Transverse colon (tissue), 4 donors: ENCODE results near the gene PLA2G5. TPM values are rescaled to one million over a fixed set of nuclear protein-coding genes. Genes with fewer than 3 reads are reported as not detected.

Experiments used
- DNase-seq: peaks from one replicate; pipeline ENCODE4 v3.0.0-alpha.2; 2019
- H3K27ac ChIP-seq, 4 donors: fragments of 200-600 bp; sonication (generic); 2 replicates each; pipeline ENCODE4 v1.5.1; 2016 to 2018; ENCODE audit warnings: inconsistent platforms in 4 of 4
- H3K27me3 ChIP-seq: fragments of 200-600 bp; sonication (generic); 2 replicates; pipeline ENCODE4 v1.5.1; 2017; ENCODE audit warnings: inconsistent platforms
- H3K36me3 ChIP-seq, 4 donors: fragments of 200-600 bp; sonication (generic); 2 replicates each; pipeline ENCODE4 v1.5.1; 2017 to 2019; ENCODE audit warnings: inconsistent platforms in 4 of 4
- H3K4me1 ChIP-seq, 4 donors: fragments of 200-600 bp; sonication (generic); 2 replicates each; pipeline ENCODE4 v1.5.1; 2017 to 2020; ENCODE audit warnings: inconsistent platforms in 4 of 4
- H3K4me3 ChIP-seq, 4 donors: fragments of 200-600 bp; sonication (generic); 1 replicate in 1 of 4; 2 replicates in 3 of 4; pipeline versions ENCODE4 v1.5.1 to v1.6.1; 2017 to 2019; ENCODE audit warnings: inconsistent platforms in 4 of 4
- H3K9me3 ChIP-seq, 2 donors: fragments of 200-600 bp; sonication (generic); 2 replicates each; pipeline ENCODE4 v1.5.1; 2017 to 2019; ENCODE audit warnings: inconsistent platforms in 2 of 2
- EP300 ChIP-seq: sonication (generic); formaldehyde crosslinking; IDR thresholded peaks from one replicate; pipeline ENCODE4 v1.6.1; 2017; ENCODE audit warnings: antibody characterized with exemption, low read depth
- POLR2A ChIP-seq: fragments of 450-650 bp; IDR thresholded peaks from one replicate; pipeline ENCODE4 v1.6.1; 2016; ENCODE audit warnings: antibody characterized with exemption, mild to moderate bottlenecking, moderate library complexity
- POLR2AphosphoS5 ChIP-seq, 3 donors: sonication (generic); formaldehyde crosslinking; IDR thresholded peaks; one replicate each; pipeline ENCODE4 v1.6.1; 2016; ENCODE audit warnings: antibody characterized with exemption in 3 of 3
- WGBS, 2 donors: methylation state at CpG; one replicate each; pipeline ENCODE4 v1.1.5; 2018; ENCODE audit warnings: low coverage in 1 of 2; 5-methylcytosine and 5-hydroxymethylcytosine counted together
- in situ Hi-C, 4 donors: fragments of 200-750 bp; cut with MboI; loops; one replicate each; pipeline versions ENCODE4 v1.15.0 to v1.15.1; 2017; ENCODE audit warnings: low sequenced_read_pairs in 3 of 4, low pct_ligation_motif_present in 1 of 4, low pct_unique_long_range_greater_than_20kb in 1 of 4
- intact Hi-C: fragments of 100-400 bp; cut with DNase I; formaldehyde crosslinking; loops from one replicate; pipeline ENCODE4 v1.15.1; 2023; ENCODE audit warnings: low total_unique reads
- total RNA-seq, 4 donors: library from RNA; depleted of rRNA; stranded (reverse); fragments of >200 nt; gene quantifications; one replicate each; pipeline ENCODE4 v1.1.0, GENCODE V29; 2016
- TF ChIP-seq, protein P1 (sequence below), 5 experiments: fragments of 200-600 bp in 3 of 5; fragments of 450-650 bp in 2 of 5; sonication (generic) in 3 of 5; IDR thresholded peaks; 1 replicate in 2 of 5; 2 replicates in 3 of 5; pipeline ENCODE4 v1.5.1; 2016 to 2017; ENCODE audit warnings: antibody characterized with exemption in 5 of 5, inconsistent platforms in 3 of 5, mild to moderate bottlenecking in 2 of 5, moderate library complexity in 1 of 5

PLA2G5 gene
- total RNA-seq, 4 donors from 2014 or later, result 0.60 to 3.1 (median 2.9) TPM; not detected in 1

DNA sequence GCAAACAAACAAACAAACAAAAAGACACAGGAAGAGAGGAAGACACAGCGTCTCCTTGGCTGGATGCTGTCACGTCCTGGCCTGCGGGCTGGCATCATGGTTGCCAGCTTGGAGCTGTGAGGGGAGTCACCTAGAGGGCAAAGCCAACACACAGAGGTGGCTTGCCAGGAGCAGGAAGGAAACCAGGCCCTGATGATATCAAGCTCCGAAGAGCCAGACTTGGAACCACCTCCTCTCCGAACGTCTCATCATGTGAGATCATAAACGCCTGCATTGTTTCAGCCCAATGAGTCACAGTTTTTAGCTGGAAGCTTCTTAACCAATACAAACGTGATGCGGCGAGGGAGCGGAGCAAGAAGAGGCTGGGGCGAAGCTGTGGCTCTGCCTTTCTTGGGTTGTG lies 40.7 kb downstream of the PLA2G5 start:
- H3K4me3 ChIP-seq, result no peak overlapping the region
- H3K27me3 ChIP-seq, result no peaks in the 10 kb centered on the region
- in situ Hi-C loops, result no loop called here
- H3K9me3 ChIP-seq, result no peaks in the 10 kb centered on the region
- H3K36me3 ChIP-seq, result no peaks in the 10 kb centered on the region
- intact Hi-C loops, result no loop called here
- no peak for DNase-seq
- H3K4me1 ChIP-seq, result no peaks in the 10 kb centered on the region
- peak overlapping the region in 3 of 4 donors; percentile 26 to 41 (median 32) for H3K27ac ChIP-seq
- TF ChIP-seq EP300 (no peak), POLR2A (no peak), POLR2AphosphoS5 (IDR thresholded peaks at IDR 0.05) (peak in 2 of 3 donors; percentile 20 to 62)
- TF ChIP-seq, protein P1, sequence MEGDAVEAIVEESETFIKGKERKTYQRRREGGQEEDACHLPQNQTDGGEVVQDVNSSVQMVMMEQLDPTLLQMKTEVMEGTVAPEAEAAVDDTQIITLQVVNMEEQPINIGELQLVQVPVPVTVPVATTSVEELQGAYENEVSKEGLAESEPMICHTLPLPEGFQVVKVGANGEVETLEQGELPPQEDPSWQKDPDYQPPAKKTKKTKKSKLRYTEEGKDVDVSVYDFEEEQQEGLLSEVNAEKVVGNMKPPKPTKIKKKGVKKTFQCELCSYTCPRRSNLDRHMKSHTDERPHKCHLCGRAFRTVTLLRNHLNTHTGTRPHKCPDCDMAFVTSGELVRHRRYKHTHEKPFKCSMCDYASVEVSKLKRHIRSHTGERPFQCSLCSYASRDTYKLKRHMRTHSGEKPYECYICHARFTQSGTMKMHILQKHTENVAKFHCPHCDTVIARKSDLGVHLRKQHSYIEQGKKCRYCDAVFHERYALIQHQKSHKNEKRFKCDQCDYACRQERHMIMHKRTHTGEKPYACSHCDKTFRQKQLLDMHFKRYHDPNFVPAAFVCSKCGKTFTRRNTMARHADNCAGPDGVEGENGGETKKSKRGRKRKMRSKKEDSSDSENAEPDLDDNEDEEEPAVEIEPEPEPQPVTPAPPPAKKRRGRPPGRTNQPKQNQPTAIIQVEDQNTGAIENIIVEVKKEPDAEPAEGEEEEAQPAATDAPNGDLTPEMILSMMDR (IDR thresholded peaks at IDR 0.05), result no peak
- 61 to 70% methylated on average over 4 to 12 of the region's 12 CpGs for WGBS, 2 donors

DNA sequence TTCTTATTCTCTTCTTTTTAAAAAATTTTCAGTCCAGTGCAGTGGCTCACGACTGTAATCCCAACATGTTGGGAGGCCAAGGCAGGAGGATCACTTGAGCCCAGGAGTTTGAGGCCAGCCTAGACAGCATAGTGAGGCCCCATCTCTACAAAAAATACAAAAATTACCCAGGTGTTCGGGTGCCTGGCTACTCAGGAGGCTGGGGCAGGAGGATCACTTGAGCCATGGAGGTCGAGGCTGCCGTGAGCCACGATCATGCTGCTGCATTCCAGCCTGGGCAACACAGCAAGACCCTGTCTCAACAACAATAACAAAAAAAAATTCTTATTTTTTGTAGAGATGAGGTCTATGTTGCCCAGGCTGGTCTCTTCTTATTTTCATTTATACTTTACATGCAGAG lies 41.5 kb downstream of the PLA2G5 start:
- no peak for DNase-seq
- intact Hi-C loops (no loop called here), in situ Hi-C loops (no loop called here)
- Histone ChIP-seq H3K4me3 (no peak overlapping the region), H3K9me3 (no peaks in the 10 kb centered on the region), H3K27ac (no peak overlapping the region), H3K4me1 (no peaks in the 10 kb centered on the region), H3K36me3 (no peaks in the 10 kb centered on the region), H3K27me3 (no peaks in the 10 kb centered on the region)
- TF ChIP-seq, protein P1 (IDR thresholded peaks at IDR 0.05), result no peak
- TF ChIP-seq POLR2A (no peak), EP300 (no peak), POLR2AphosphoS5 (IDR thresholded peaks at IDR 0.05) (no peak)
- WGBS, 2 donors, result 89 to 92% methylated on average over 4 to 5 of the region's 5 CpGs

DNA sequence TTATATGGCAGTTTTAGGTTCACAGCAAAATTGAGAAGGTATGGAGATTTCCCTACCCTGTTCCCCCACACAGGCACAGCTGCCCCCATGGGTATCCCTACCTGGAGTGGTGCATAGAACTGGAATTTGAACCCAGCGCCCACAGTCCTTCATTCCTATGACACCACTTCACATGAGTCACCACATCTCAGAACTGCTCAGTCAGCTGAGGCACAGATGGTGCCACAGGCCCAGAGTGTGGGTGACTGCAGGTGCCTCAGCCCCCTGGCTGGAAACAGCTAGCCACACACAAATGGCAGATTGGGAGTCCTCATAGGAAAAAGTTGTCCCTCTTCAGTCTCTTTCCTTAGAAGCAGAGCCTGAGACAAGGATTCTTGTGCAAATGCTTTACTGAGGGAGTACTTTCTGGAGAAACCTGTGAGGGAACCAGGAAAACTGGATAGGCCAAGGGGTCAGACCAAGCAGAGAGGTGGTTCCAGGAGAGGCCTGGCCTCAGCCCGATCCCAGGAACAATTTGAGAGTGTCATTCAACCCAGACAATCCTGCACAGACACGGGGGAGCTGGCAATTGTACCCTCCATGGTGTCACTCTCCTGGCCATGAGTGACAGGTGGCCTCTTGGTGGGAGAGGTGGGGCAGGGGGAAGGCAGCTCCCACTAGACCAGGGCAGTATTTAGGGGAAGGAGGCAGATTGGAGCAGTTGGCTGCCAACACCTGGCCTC lies 42.4 kb downstream of the PLA2G5 start:
- DNase-seq, result no peak
- Histone ChIP-seq H3K4me1 (no peaks in the 10 kb centered on the region), H3K9me3 (no peaks in the 10 kb centered on the region), H3K27ac (no peak overlapping the region), H3K36me3 (no peaks in the 10 kb centered on the region), H3K4me3 (no peak overlapping the region), H3K27me3 (no peaks in the 10 kb centered on the region)
- 81 to 100% methylated on average over 2 to 3 of the region's 3 CpGs for WGBS, 2 donors
- in situ Hi-C loops (no loop called here), intact Hi-C loops (no loop called here)
- TF ChIP-seq POLR2A (no peak), EP300 (no peak), POLR2AphosphoS5 (IDR thresholded peaks at IDR 0.05) (no peak)
- TF ChIP-seq, protein P1 (IDR thresholded peaks at IDR 0.05), result no peak

DNA sequence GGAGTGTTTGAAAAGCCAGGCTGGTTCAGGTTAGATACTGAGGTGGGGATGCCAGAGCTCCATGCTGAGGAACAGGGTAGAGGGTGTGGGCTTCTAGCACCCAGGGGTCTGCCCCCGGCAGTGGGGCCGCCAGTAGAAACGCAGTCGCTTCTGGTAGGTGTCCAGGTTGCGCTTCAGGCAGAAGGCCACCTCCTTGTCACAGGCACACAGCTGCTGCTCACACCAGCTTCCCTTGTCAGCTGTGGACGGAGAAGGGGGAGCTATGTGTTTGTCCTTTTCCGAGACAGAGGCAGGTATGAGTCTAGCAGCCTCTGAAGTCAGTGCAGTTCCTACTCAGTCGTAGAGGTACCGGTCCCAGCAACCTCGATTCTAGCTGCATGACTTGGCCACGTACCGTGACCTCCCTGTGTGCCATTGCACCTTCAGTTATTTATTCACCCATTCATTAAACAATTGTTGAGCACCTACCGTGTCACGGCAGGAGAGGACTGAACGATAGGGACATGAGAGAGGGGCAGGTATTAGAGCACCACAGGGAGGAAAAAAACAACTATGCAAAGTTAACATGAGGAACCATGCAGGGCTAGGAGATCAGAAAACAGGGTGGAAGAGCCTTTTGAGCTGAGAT lies 44.1 kb downstream of the PLA2G5 start:
- Histone ChIP-seq H3K4me1 (no peaks in the 10 kb centered on the region), H3K36me3 (no peaks in the 10 kb centered on the region), H3K27me3 (no peaks in the 10 kb centered on the region), H3K9me3 (no peaks in the 10 kb centered on the region), H3K4me3 (no peak overlapping the region), H3K27ac (no peak overlapping the region)
- 79 to 86% methylated on average over 3 to 15 of the region's 15 CpGs for WGBS, 2 donors
- TF ChIP-seq, protein P1 (IDR thresholded peaks at IDR 0.05), result no peak
- no peak for TF ChIP-seq EP300
- TF ChIP-seq POLR2A, result no peak
- no peak for TF ChIP-seq POLR2AphosphoS5 (IDR thresholded peaks at IDR 0.05)
- in situ Hi-C loops (no loop called here), intact Hi-C loops (no loop called here)
- no peak for DNase-seq
